Jurkat, Clone E6-1 (cell line): Measurements from ENCODE around the gene ZC3H7A.

Source experiments
- DNase-seq: peaks from one replicate; pipeline ENCODE4 v3.0.0-alpha.2; 2011; ENCODE audit warnings: low read depth, low spot score
- H3K4me3 ChIP-seq: 2 replicates; pipeline ENCODE4 v1.5.1; 2011; ENCODE audit warnings: mild to moderate bottlenecking, low read length, control low read depth, moderate library complexity

ZC3H7A gene

GRCh38 chr16:11719171-11719570, 77.9 kb downstream of the ZC3H7A start:
- H3K4me3 ChIP-seq, result no peak overlapping the region
- no peak for DNase-seq

DNA sequence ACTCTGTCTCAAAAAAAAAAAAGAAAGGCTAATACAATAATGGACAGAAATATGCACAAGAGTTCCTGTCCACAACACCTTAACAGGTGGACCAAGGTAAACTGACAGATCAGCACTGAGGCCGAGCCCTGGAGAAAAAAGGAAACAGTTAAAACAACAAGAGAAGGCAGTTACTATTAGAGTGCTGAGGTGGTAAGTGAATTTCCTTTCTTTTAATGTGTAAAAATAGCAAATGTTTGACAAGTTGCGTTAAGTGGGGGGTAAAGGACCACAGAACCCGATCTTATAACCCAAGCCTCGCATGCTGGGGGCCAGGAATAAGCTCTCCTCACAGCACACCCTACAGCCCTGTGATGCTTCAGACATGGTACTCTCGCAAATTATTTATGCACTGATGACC, 79.2 kb downstream of the ZC3H7A start:
- peak; percentile 15 for DNase-seq
- H3K4me3 ChIP-seq, result no peak overlapping the region

- H3K4me3 ChIP-seq, result no peak overlapping the region
- DNase-seq, result no peak
These were observed 80.7 kb downstream of the ZC3H7A start for GRCh38 chr16:11716336-11716735.

GRCh38 chr16:11715246-11715947, 81.7 kb downstream of the ZC3H7A start:
- DNase-seq, result no peak
- H3K4me3 ChIP-seq, result no peak overlapping the region

- DNase-seq, result no peak
- H3K4me3 ChIP-seq, result no peak overlapping the region
These were observed 84.9 kb downstream of the ZC3H7A start for GRCh38 chr16:11712122-11712521.

- H3K4me3 ChIP-seq, result no peak overlapping the region
These were observed 85.4 kb downstream of the ZC3H7A start for GRCh38 chr16:11711662-11712061.

GRCh38 chr16:11708421-11708820, 88.6 kb downstream of the ZC3H7A start:
- no peak overlapping the region for H3K4me3 ChIP-seq
- no peak for DNase-seq

More at GRCh38 chr16:11711662-11712061, 85.4 kb downstream of the ZC3H7A start:
- DNase-seq, result no peak

DNA sequence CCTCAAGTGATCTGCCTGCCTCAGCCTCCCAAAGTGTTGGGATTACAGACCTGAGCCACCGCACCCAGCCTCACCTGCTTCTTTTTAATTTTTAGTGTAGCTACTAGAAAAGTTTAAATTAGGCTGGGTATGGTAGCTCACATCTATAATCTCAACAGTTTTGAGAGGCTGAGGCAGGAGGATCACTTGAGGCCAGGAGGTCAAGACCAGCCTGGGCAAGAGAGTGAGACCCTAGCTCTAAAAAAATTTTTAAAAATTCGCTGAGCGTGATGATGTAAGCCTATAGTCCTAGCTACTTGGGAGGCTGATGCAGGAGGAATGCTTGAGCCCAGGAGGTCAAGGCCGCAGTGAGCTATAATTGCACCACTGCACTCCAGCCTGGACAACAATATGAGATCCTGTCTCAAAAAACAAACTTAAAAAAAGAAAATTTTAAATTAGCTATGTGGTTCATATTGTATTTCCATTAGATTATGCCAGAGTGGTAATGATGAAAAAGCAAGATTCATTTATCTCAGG, 89.3 kb downstream of the ZC3H7A start:
- DNase-seq, result no peak
- no peak overlapping the region for H3K4me3 ChIP-seq

GRCh38 chr16:11706180-11706742, 90.8 kb downstream of the ZC3H7A start:
- no peak overlapping the region for H3K4me3 ChIP-seq
- DNase-seq, result no peak

DNA sequence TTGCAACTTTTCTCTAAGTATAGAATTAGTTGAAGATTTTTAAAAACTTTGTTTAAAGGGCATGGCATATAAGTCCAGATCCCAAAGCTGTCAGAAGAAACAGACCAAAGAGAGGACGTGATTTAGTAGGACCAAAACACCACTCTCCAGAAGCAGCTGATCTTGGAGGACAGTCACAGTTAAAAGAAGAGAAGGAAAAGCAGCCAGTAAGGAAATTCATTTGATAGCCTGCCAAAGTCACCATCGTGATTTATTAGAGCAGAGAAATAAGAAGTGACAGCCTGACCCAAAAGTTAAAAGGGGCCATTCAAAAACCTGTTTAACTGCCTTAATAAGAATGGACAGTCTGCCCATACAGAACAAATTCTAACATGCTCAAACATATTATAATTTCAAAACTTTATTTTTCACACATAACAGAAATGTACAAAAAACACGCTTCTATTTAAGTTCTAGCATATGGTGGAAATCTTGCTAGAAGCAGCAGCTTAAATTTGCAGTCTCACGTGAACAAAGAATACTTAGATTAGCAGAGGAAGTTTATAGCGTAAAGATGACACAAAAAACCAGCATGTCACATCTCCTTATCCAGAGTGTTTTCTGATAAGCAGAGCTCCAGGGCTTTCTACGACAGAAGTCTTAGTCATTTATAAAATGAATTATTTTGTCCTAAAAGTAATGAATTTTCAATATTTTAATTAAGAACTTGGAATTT, 91.6 kb downstream of the ZC3H7A start:
- H3K4me3 ChIP-seq, result no peak overlapping the region

More for the DNA sequence above, 91.6 kb downstream of the ZC3H7A start:
- DNase-seq, result no peak
